SU-DHL-6 (cell line): ENCODE data around the gene SAMD7.

Source experiments
- H2AFZ ChIP-seq: fragments of 200-600 bp; sonication (generic); 2 replicates; pipeline ENCODE4 v1.6.1; 2014; ENCODE audit warnings: low read depth, mild to moderate bottlenecking, moderate library complexity, mixed read lengths, antibody characterized with exemption, low read length; ENCODE audit not compliant: severe bottlenecking
- H3F3A ChIP-seq: fragments of 200-600 bp; shearing (Covaris generic); 2 replicates; pipeline ENCODE4 v1.6.0; 2016; ENCODE audit warnings: antibody characterized with exemption, mild to moderate bottlenecking; ENCODE audit not compliant: insufficient read depth
- H3K27ac ChIP-seq: fragments of 200-600 bp; sonication (generic); 2 replicates; pipeline ENCODE4 v1.5.1; 2016; ENCODE audit warnings: low read depth, mild to moderate bottlenecking, low read length, moderate library complexity, mixed read lengths
- H3K27me3 ChIP-seq: fragments of 200-600 bp; sonication (generic), shearing (Covaris generic); 2 replicates; pipeline ENCODE4 v1.6.0; 2014; ENCODE audit warnings: mild to moderate bottlenecking, low read length
- H3K36me3 ChIP-seq: fragments of 200-600 bp; sonication (generic); 2 replicates; pipeline ENCODE4 v1.6.1; 2014; ENCODE audit warnings: mild to moderate bottlenecking, low read length, mixed read lengths
- H3K4me2 ChIP-seq: fragments of 300-600, 200-600 bp; shearing (Covaris generic), sonication (generic); 2 replicates; pipeline ENCODE4 v1.6.0; 2014; ENCODE audit warnings: low read length, low read depth, mild to moderate bottlenecking; ENCODE audit not compliant: poor library complexity, severe bottlenecking
- H3K4me3 ChIP-seq: fragments of 200-600 bp; sonication (generic); 2 replicates; pipeline ENCODE4 v1.5.1; 2014; ENCODE audit warnings: antibody characterized with exemption, low read length, mild to moderate bottlenecking, mixed read lengths; ENCODE audit not compliant: insufficient read depth, poor library complexity, severe bottlenecking
- H3K79me2 ChIP-seq: fragments of 200-600 bp; sonication (generic); 2 replicates; pipeline ENCODE4 v1.6.1; 2014; ENCODE audit warnings: mild to moderate bottlenecking, low read length, moderate library complexity; ENCODE audit not compliant: insufficient read depth
- H3K9ac ChIP-seq: fragments of 200-600 bp; sonication (generic); 2 replicates; pipeline ENCODE4 v1.7.0; 2014; ENCODE audit warnings: mild to moderate bottlenecking, low read length
- H3K9me2 ChIP-seq: fragments of 200-600 bp; sonication (generic); replicated peaks from 2 replicates; pipeline ENCODE4 v1.6.1; 2014; ENCODE audit warnings: low read length; ENCODE audit not compliant: insufficient read depth
- H3K9me3 ChIP-seq: fragments of 200-600 bp; sonication (generic); 2 replicates; pipeline ENCODE4 v1.6.1; 2014; ENCODE audit warnings: low read length, mixed read lengths; ENCODE audit not compliant: insufficient read depth
- H4K20me1 ChIP-seq: fragments of 200-600 bp; sonication (generic); 2 replicates; pipeline ENCODE4 v1.6.1; 2014; ENCODE audit warnings: low read depth, mild to moderate bottlenecking, antibody characterized with exemption, low read length, moderate library complexity, mixed read lengths
- CTCF ChIP-seq: fragments of 200-600 bp; sonication (generic); IDR thresholded peaks from one replicate; pipeline ENCODE4 v1.5.1; 2017; ENCODE audit warnings: antibody characterized with exemption, mild to moderate bottlenecking, low read length, moderate library complexity; ENCODE audit not compliant: insufficient read depth, poor library complexity, severe bottlenecking
- EZH2phosphoT487 ChIP-seq: fragments of 200-600 bp; sonication (generic), shearing (Covaris generic); conservative IDR thresholded peaks from 2 replicates; pipeline ENCODE4 v1.6.1; 2018; ENCODE audit warnings: mild to moderate bottlenecking, antibody characterized with exemption, low read length, moderate library complexity, mixed read lengths

SAMD7 gene

DNA sequence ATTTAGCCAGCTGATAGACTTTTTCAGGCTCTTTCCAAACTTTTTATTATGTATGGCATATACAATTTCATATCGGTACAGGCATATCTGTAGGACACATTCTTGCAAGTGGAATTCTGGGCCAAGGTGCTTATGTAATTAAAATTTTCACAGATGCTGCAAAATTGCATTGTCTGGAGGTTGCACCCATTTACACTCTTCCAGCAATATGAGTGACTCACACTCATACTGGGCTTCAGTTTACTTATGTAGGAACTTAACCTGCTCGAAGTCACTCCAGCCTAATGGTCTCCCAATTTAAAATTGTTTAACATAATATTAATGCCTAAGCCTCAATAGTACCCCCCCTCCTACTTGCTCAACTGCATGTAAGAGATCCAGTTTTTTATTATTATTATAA, 44.0 kb downstream of the SAMD7 start:
- no peaks in the 10 kb centered on the region for H3K9me3 ChIP-seq
- H3K4me3 ChIP-seq = no peak overlapping the region
- no peaks in the 10 kb centered on the region for H3K36me3 ChIP-seq
- no peak for TF ChIP-seq CTCF
- H4K20me1 ChIP-seq = no peaks in the 10 kb centered on the region
- H3K4me2 ChIP-seq = peak overlapping the region; percentile 85
- H3K27ac ChIP-seq = peak overlapping the region; percentile 87
- no peaks in the 10 kb centered on the region for H3K27me3 ChIP-seq
- H3K9ac ChIP-seq = peak overlapping the region; percentile 60
- H3F3A ChIP-seq = peaks cover 61% of the 10 kb centered on the region
- peaks cover 33% of the 10 kb centered on the region for H3K79me2 ChIP-seq
- no peak overlapping the region for H2AFZ ChIP-seq
- no peaks in the 10 kb centered on the region for H3K9me2 ChIP-seq

GRCh38 chr3:169964176-169964575, 52.8 kb downstream of the SAMD7 start:
- Histone ChIP-seq H3K27me3 (no peaks in the 10 kb centered on the region), H3K27ac (peak overlapping the region; percentile 97), H3K4me3 (peak overlapping the region; percentile 81), H3K9me3 (no peaks in the 10 kb centered on the region), H3K9me2 (no peaks in the 10 kb centered on the region), H4K20me1 (no peaks in the 10 kb centered on the region), H3K9ac (peak overlapping the region; percentile 75), H3F3A (peaks cover 49% of the 10 kb centered on the region), H2AFZ (no peak overlapping the region), H3K79me2 (peaks cover 82% of the 10 kb centered on the region), H3K4me2 (peak overlapping the region; percentile 96), H3K36me3 (peaks cover 18% of the 10 kb centered on the region)
- TF ChIP-seq EZH2phosphoT487 = no peak
- no peak for TF ChIP-seq CTCF

DNA sequence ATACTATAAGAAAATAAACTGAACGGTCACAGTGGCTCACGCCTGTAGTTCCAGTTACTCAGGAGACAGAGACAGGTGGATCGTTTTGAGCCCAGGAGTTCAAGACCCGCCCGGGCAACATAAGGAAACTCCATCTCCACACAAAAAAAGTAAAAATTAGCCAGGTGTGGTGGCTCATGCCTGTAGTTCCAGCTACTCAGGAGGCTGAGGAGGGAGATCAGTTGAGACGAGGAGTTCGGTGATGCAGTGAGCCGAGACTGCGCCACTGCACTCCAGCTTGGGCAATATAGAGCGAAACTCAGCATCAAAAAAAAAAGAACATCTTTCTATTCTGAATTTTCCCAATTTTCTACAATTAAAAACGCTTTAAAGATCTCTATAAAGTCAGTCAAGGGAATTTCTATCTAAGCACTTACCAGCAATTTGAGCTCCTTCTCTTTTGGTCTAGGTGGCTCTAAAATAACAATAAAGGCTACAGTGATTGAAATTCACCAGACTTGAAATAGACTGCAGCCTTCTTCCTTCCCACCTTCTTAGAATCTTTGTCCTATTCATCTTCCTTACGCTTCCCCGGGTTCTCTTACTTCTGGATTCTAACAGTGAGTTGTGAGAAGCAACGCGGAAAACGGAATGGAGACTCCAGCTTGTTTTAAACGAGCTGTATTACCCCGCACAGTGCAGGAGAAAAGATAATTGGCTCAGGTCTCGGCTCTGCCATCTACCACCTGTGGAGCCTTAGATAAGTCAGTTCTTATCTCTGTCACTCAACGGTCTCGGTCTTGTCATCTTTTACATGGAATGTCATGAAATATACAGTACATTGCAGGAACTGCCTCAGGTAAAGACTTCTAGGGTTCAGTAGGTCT, 54.4 kb downstream of the SAMD7 start:
- no peaks in the 10 kb centered on the region for H4K20me1 ChIP-seq
- no peaks in the 10 kb centered on the region for H3K27me3 ChIP-seq
- peaks cover 97% of the 10 kb centered on the region for H3K79me2 ChIP-seq
- peaks cover 34% of the 10 kb centered on the region for H3K36me3 ChIP-seq
- no peak overlapping the region for H2AFZ ChIP-seq
- peak overlapping the region; percentile 75 for H3K9ac ChIP-seq
- peak overlapping the region; percentile 97 for H3K27ac ChIP-seq
- peaks cover 59% of the 10 kb centered on the region for H3F3A ChIP-seq
- H3K9me3 ChIP-seq = no peaks in the 10 kb centered on the region
- H3K4me3 ChIP-seq = peak overlapping the region; percentile 81
- peak overlapping the region; percentile 96 for H3K4me2 ChIP-seq
- H3K9me2 ChIP-seq = no peaks in the 10 kb centered on the region
- no peak for TF ChIP-seq EZH2phosphoT487
- TF ChIP-seq CTCF = no peak
